ENCODE measurements around the gene DMAC2.

Gene DMAC2

DNA sequence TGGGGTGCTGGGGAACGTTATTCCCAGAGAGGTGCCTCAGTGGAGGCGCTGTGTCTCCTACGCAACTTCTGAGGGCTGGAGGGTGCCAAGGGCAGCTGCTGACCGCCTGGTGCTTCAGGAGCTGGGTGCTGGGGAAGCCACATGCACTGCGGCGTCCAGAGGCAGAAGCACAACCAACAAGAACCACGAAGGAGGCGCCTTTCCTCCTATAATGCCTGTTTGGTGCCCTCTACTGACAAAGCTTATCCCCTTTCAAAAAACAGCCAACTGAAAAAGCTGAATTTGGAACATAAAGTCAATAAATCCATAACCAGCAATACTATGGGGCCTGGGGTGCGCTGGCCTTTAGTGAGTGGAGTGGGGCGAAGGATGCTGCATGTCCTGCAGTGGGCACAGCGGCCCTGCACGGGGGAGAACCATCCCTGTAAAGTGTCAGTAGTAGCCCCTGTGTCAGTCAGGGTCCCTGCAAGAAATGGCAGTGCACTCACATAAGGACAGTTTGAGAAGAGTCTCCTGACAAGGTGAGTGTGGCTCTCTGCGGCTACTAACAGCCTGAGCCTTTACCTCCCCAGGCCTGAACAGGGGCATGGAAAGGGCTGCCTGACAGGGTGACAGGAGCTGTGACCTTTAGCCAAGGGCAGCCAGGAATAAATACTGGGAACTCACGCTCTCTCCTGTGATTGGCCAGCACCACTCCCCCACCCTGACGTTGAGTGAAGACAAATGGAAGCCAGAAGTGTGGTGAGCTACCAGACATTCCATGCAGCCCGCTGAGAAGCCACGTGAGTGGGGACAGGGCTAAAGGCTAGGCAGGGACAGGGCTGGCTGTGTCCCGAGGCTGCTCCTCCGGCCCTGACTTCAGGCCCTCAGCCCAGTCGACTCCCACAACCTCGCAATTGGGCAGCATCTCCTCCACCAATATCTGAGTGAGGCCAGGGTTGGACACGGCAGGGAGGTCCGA lies 8.0 kb downstream of the DMAC2 start:
- no peaks in the 10 kb centered on the region for H3K27me3 Mint-ChIP-seq
- H3K27ac Mint-ChIP-seq: peak overlapping the region in 1 of 2 donors; percentile 13
- DNase-seq (no peak), ATAC-seq (no peak)
- H3K4me1 Mint-ChIP-seq: peaks cover 32% of the 10 kb centered on the region
- no peaks in the 10 kb centered on the region for H3K9me3 Mint-ChIP-seq
- no peak overlapping the region for H3K4me3 Mint-ChIP-seq

DNA sequence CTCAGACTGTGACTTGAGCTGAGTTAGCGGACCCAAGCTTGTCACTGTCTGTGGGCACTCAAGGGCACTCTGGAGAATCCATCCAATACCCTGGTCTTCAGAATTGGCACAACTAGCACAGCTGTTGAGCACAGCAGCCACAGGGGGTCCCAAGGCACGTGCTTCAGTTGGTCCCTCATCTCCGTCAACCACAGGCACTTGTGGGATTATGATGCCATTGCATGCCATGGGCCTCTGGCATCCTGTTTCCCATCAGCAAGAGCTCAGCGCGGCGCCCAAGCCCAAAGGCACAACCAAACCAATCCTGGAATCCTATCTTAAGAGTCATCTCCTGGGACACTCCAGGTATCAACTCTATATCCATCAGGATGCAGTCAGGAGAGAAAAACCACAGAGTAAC lies 8.8 kb downstream of the DMAC2 start:
- DNase-seq (no peak), ATAC-seq (no peak)
- Mint-ChIP-seq H3K4me1 (peaks cover 37% of the 10 kb centered on the region), H3K4me3 (no peak overlapping the region), H3K27me3 (no peaks in the 10 kb centered on the region), H3K9me3 (no peaks in the 10 kb centered on the region), H3K27ac (no peak overlapping the region)

DNA sequence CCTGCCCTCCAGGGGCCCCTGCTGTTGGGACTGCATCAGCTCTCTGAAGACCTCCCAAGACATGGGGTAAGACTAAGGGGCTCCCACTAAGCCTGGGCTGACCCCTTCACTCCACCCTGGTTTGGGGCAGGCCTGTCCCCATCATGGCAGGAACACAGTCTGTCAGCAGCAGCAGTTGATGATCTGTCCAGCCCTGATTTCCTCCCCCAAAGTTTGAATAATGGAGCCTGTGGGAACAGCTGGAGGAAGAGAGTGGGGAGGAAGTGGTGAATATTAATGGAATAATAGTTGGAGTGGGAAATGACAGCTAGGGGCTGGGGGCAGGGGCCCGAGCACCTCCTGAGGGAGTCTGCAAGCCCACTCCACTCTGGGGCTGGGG lies 11.2 kb downstream of the DMAC2 start:
- Mint-ChIP-seq H3K4me1 (peaks cover 37% of the 10 kb centered on the region), H3K9me3 (no peaks in the 10 kb centered on the region), H3K27ac (peak overlapping the region; percentile 1 to 88), H3K27me3 (no peaks in the 10 kb centered on the region), H3K4me3 (peak overlapping the region; percentile 27 to 45)
- DNase-seq (no peak), ATAC-seq (no peak)

DNA sequence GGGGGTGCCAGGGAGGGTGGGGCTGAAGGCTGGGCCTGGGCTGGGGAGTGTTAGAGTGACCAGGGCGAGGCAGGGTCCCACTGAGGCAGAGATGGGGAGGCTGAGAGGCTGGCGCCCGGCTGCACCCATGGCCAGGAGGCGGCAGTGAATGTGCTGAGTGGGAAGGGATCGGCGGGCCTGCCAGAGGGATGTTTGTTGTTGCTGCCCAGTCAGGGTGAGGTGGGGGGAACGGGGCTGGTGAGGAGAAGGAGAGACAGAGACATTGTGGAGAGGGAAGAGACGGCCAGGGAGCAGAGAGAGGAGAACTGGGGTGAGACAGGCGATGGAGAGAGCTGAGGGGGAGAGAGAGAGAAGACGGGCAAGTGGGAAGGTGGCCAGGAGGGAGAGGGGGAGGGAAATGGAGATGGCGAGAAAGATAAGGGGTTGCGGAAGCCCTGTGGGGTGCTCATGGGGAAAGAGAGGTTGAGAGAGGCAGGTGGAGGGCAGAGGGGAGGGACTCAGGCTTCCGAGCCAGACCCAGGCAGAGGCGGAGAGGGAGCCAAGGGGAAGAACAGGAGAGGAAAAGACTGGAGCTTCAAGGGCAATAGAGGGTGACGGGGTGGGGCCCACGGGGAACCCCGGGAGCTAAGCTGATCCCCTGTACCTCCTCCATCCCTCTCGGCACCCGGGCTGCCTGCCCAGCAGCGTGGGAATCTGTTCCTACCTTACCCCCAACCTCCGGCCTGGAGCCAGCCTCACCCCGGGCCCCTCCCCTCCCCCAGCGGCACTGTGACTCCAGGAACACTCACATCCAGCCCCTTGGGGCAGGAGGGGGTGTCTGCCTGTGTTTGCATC lies 11.8 kb downstream of the DMAC2 start:
- peak; percentile 47 for ATAC-seq
- DNase-seq: peak in 1 of 2 donors; percentile 32
- peaks cover 37% of the 10 kb centered on the region for H3K4me1 Mint-ChIP-seq
- no peaks in the 10 kb centered on the region for H3K27me3 Mint-ChIP-seq
- H3K4me3 Mint-ChIP-seq: peak overlapping the region; percentile 76 to 83
- no peaks in the 10 kb centered on the region for H3K9me3 Mint-ChIP-seq
- H3K27ac Mint-ChIP-seq: peak overlapping the region; percentile 88 to 98

DNA sequence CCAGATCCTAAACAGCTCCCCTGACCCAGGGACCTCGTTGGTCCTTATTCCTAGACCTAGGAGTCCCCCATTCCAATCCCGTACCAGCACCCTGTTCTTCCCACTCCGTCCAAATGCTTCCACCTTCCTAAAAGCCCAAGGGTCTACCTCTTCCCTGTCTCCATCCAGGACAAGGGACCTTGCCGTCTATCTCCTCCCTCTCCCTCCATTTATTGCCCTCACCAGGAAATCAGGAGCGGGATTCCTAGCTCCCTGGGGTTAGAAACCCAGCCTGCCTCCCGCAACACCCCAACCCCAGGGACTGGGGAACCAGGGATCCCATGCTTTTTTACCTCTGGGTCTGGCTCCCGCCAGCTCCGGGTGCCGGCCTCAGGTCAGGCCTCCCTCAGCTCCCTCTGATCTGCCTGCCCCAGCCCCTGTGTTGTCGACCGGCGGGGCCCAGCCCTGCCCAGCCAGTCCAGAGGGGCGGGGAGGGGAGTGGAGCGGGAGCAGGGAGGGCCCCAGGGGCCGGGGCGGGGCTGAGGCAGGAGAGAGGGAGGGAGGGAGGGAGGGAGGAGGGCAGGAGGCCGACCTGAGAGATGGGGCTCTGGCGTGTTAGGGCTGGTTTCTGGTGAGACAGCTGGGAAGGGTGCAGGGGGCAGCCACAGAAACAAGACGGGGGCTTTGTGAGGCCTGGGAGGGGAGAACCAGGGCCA lies 12.6 kb downstream of the DMAC2 start, which contains the start of gene B3GNT8:
B3GNT8 (minus strand) TSS at position 423 of the 695 bp plus-strand sequence. CDS start 596 bp downstream, outside the sequence.
- peak; percentile 21 to 38 for DNase-seq
- Mint-ChIP-seq H3K9me3 (no peaks in the 10 kb centered on the region), H3K27ac (peak within 1 kb of the TSS; percentile 79 to 98), H3K27me3 (no peaks in the 10 kb centered on the region), H3K4me1 (peaks cover 37% of the 10 kb centered on the region), H3K4me3 (peak within 1 kb of the TSS; percentile 76 to 83)
- ATAC-seq: peak; percentile 75

DNA sequence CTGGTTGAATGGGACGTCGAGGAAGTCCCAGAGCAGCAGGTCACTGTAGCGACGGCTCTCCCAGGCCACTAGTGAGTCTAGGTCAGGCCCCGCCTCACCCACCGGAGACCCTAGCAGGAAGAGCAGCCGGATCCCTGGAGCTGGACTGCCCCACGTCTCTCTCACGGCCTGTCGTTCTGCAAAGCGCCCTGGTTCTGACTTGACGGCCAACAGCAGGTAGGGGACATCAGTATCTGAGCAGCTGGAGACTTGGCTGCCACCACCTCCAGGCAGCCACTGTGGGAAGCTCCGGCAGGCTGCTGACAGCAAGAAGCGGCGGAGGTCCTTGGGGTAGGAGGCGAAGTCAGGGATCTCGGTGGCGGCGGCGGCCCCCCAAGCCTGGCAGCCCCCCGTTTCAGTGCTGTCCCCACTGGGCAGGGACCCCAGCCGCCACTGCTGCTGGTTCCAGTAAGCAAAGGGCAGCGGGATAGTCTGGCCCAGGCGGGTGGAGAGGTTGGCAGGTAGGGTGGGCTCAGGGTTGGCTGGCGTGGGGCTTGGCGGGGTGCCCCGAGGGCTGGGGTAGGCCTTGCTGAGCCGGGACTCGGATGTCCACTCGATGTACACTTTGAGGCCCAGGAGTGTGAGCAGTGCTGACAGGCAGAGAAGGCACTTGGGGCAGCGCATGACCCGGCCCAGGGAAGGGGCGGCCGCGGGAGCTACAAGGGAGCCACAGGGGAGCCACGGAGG lies 13.4 kb downstream of the DMAC2 start:
- DNase-seq (no peak), ATAC-seq (peak; percentile 4)
- Mint-ChIP-seq H3K27me3 (no peaks in the 10 kb centered on the region), H3K9me3 (no peaks in the 10 kb centered on the region), H3K27ac (peak overlapping the region in 1 of 2 donors; percentile 98), H3K4me1 (peaks cover 34% of the 10 kb centered on the region), H3K4me3 (peak overlapping the region; percentile 32 to 83)

DNA sequence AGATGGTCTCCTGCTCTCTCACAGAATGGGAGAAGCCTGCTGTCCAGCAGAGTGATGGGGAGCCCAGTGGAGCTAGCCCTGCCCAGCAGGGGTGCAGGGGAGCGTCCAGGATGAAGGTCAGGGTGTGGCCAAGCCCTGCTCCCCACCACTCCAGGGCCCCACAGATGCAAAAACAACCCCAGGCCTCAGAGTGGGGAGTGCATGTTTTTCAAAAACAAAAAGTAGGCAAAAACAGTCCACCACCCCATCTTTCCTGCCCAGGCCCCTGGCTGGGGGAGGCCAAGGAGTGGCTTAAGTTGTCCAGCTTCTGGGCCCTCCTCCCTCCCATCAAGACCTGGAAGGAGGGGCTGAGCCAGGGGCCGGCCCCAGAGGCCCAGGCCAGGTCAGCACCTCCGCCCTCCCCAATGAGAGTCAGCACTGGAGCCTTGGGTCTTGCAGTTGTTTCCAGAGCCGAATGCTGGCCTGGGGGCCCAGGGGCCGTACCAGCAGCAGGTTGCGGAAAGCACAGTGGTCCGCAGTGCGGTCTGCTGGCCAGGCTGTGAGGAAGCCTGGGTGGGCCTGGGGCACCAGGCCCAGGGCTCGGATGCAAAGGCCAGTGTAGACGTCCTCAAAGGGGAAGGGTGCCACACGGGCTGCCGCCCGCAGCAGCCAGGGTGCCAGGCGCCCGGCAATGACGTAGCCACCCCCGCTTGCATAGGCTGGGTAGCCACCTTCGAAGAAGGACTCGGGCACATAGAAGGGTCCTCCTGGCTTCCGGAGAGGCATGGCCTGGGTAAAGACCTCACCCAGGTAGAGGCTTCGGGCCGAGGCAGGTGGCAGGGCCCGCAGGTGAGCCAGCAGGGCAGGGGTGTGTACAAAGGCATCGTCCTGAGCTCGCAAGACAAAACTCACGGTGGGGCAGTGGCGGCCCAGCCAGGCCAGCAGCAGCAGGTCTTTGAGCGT lies 14.3 kb downstream of the DMAC2 start:
- ATAC-seq: no peak
- Mint-ChIP-seq H3K27ac (no peak overlapping the region), H3K27me3 (no peaks in the 10 kb centered on the region), H3K4me3 (no peak overlapping the region), H3K4me1 (peaks cover 32% of the 10 kb centered on the region), H3K9me3 (no peaks in the 10 kb centered on the region)
- no peak for DNase-seq

DNA sequence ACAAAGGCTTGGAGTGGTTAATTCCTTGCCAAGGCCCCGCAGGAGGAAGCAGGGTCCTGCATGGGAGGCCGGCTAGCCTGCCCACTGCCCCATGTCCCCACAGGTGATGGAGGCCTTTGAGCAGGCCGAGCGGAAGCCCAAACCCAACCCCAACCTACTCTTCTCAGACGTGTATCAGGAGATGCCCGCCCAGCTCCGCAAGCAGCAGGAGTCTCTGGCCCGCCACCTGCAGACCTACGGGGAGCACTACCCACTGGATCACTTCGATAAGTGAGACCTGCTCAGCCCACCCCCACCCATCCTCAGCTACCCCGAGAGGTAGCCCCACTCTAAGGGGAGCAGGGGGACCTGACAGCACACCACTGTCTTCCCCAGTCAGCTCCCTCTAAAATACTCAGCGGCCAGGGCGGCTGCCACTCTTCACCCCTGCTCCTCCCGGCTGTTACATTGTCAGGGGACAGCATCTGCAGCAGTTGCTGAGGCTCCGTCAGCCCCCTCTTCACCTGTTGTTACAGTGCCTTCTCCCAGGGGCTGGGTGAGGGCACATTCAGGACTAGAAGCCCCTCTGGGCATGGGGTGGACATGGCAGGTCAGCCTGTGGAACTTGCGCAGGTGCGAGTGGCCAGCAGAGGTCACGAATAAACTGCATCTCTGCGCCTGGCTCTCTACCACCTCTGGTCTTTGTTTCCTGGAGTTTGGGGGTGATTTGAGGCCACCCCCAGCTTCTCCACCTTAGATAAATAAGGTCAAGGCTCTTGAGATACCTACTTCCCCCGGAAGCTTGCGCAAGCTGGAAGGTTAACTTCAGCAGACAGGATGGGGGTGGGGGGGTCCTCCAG lies 15.2 kb downstream of the DMAC2 start:
- Mint-ChIP-seq H3K27me3 (no peaks in the 10 kb centered on the region), H3K27ac (no peak overlapping the region), H3K9me3 (no peaks in the 10 kb centered on the region), H3K4me3 (no peak overlapping the region), H3K4me1 (peaks cover 32% of the 10 kb centered on the region)
- ATAC-seq (no peak), DNase-seq (no peak)

DNA sequence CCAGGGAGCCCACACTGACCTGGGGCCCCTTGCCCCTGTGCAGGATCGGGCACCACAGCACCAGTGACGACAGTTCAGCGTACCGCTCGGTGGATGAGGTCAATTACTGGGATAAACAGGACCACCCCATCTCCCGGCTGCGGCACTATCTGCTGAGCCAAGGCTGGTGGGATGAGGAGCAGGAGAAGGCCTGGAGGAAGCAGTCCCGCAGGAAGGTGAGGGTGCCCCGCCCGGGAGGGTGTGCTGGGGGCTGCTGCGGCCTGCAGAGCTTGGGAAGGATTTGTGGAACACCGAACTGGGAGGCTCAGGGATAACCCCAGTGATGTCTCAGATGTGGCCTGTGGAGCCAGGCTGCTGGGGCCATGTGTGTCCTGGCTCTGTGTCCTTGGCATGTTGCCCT lies 16.8 kb downstream of the DMAC2 start:
- ATAC-seq (no peak), DNase-seq (no peak)
- H3K4me3 Mint-ChIP-seq: no peak overlapping the region
- H3K4me1 Mint-ChIP-seq: peaks cover 18% of the 10 kb centered on the region
- H3K27me3 Mint-ChIP-seq: no peaks in the 10 kb centered on the region
- no peaks in the 10 kb centered on the region for H3K9me3 Mint-ChIP-seq
- no peak overlapping the region for H3K27ac Mint-ChIP-seq

DNA sequence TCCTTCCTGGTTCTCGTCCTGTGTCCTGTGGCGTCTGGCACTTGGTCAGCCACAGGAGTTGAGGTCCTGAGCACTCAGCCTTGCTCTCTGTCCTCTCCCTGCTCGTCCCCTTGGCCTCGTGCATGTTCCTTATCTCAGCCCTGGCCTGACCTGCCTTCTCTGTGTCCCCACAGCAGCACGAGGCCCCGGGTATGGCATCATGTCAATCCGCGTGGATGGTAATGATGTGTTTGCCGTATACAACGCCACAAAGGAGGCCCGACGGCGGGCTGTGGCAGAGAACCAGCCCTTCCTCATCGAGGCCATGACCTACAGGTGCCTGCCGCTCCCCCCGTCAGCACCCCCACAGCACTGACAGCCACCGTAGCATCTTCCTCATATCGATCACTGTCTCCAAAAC lies 17.3 kb downstream of the DMAC2 start:
- peaks cover 13% of the 10 kb centered on the region for H3K4me1 Mint-ChIP-seq
- no peak overlapping the region for H3K27ac Mint-ChIP-seq
- no peak overlapping the region for H3K4me3 Mint-ChIP-seq
- no peaks in the 10 kb centered on the region for H3K27me3 Mint-ChIP-seq
- DNase-seq (no peak), ATAC-seq (no peak)
- H3K9me3 Mint-ChIP-seq: no peaks in the 10 kb centered on the region

DNA sequence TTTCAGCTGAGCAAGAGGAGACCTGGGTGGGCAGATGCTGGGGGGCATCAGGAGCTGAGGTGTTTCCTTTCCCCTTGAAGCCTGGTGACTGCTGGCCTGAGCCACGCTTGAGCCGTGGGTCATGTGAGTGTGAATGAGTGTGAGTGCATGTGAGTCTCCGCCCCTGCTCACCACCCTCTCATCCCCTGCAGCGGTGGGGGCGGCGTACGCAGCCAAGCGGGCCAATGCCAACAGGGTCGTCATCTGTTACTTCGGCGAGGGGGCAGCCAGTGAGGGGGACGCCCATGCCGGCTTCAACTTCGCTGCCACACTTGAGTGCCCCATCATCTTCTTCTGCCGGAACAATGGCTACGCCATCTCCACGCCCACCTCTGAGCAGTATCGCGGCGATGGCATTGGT lies 17.7 kb downstream of the DMAC2 start:
- Mint-ChIP-seq H3K4me1 (peaks cover 8% of the 10 kb centered on the region), H3K27ac (no peak overlapping the region), H3K27me3 (no peaks in the 10 kb centered on the region), H3K4me3 (no peak overlapping the region), H3K9me3 (no peaks in the 10 kb centered on the region)
- no peak for ATAC-seq
- no peak for DNase-seq

DNA sequence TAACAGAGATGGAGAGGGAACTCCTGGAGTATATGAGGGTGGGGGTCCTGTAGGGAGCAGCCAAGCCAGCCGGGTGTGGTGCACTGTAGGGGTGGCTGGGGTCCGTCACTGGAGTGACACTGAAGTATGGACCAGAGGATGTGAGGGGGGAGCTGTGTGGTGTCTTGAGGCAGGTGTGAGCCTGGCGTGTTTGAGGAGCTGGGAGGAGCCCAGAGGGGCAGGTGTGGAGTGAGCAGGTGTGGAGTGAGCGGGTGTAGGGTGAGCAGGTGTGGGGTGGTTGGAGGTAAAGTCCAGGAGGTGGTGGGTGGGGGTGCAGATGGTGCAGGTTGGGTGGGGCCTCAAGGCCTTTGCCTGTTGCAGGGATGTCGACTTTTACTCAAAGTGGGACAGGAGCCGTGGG lies 18.4 kb downstream of the DMAC2 start:
- Mint-ChIP-seq H3K4me3 (no peak overlapping the region), H3K4me1 (peaks cover 1% of the 10 kb centered on the region), H3K9me3 (no peaks in the 10 kb centered on the region), H3K27ac (no peak overlapping the region), H3K27me3 (no peaks in the 10 kb centered on the region)
- DNase-seq (no peak), ATAC-seq (no peak)

DNA sequence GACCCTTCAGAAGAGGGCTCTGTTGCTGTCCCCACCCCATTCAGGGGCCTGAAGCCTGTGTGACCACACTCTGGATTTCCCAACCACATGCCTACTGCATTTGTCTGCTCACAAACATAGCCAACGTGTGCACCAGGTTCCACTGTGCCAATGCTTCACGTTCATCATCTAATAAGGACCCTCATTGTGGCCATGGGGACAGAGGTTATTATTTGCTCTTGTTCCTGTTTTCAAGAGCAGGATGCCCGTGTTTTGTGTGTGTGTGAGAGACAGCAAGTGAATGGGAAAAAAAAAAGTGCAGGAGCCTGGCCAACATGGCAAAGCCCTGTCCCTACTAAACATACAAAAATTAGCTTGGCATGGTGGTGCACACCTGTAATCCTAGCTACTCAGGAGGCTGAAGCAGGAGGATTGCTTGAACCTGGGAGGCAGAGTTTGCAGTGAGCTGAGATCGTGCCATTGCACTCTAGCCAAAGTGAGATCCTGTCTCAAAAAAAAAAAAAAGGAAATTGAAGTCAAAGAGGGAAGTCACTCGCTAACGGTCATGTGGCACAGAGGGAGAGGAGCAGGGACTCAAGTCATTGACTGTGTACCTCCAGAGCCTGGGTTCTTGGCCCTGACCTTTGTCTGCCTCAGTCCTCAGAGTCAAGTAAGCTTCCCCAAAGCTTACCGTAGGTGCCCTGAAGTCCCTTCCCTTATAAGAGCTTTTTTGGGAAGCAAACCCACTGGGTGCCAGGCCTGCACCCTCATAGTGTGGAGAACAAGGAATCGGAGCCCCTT lies 19.4 kb downstream of the DMAC2 start:
- Mint-ChIP-seq H3K4me1 (no peaks in the 10 kb centered on the region), H3K27ac (no peak overlapping the region), H3K27me3 (no peaks in the 10 kb centered on the region), H3K9me3 (no peaks in the 10 kb centered on the region), H3K4me3 (no peak overlapping the region)
- DNase-seq (no peak), ATAC-seq (no peak)

All from stimulated activated naive CD8-positive, alpha-beta T cell treated with anti-CD3 and anti-CD28 coated beads, Interleukin-15, amount 100 ng/mL, for 72 hours (primary cell).